ENCODE measurements around the gene GPRC5B.

GRCh38 chr16:19919142-19919541 lies 34.5 kb upstream of the GPRC5B start:
- TF ChIP-seq, protein P1, sequence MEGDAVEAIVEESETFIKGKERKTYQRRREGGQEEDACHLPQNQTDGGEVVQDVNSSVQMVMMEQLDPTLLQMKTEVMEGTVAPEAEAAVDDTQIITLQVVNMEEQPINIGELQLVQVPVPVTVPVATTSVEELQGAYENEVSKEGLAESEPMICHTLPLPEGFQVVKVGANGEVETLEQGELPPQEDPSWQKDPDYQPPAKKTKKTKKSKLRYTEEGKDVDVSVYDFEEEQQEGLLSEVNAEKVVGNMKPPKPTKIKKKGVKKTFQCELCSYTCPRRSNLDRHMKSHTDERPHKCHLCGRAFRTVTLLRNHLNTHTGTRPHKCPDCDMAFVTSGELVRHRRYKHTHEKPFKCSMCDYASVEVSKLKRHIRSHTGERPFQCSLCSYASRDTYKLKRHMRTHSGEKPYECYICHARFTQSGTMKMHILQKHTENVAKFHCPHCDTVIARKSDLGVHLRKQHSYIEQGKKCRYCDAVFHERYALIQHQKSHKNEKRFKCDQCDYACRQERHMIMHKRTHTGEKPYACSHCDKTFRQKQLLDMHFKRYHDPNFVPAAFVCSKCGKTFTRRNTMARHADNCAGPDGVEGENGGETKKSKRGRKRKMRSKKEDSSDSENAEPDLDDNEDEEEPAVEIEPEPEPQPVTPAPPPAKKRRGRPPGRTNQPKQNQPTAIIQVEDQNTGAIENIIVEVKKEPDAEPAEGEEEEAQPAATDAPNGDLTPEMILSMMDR (conservative IDR thresholded peaks at IDR 0.05 in 1 of 2, IDR thresholded peaks at IDR 0.05 in 1 of 2; ENCODE audit: low read depth in 1 of 2, low read length in 2 of 2): no peak
- TF ChIP-seq EZH2 (IDR thresholded peaks at IDR 0.05; ENCODE audit: low read length, missing control alignments): no peak
